ENCODE data around the gene OR2T2. TPM values are rescaled to one million over a fixed set of nuclear protein-coding genes. Genes with fewer than 3 reads are reported as not detected.
"Not testable (repeated sequence)": the region's sequence is repeated elsewhere in the genome, so short reads cannot be mapped to it uniquely, and the experiment has no call there.

OR2T2 gene
- total and polyA plus RNA-seq, 4 donors, result not detected

DNA sequence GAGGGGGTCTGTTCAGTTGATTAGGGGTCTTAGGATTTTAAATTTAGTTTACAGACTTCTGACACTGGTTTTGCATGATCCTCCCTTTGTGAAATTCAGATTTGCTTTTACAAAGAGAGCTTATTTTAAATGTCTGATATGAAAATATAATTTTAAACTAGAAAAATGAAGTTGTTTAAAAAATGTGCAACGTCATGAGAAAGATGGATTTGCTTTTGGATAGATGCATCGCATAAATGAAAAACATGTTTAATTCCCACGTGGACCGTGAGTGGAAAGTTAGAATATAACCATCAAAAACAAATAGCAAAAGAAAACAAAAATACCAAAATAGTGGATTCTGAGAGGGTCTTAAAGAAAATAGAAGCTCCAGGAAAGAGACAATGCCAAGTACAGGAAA, 25.7 kb downstream of the OR2T2 start:
- Histone ChIP-seq H3K27ac (ENCODE audit: low read depth in 1 of 2, low read length in 2 of 2) (no peak overlapping the region), H3K9me3 (ENCODE audit: control insufficient read depth in 4 of 4, low read length in 3 of 4) (no peaks in the 10 kb centered on the region), H3K27me3 (ENCODE audit: control insufficient read depth in 4 of 4, insufficient read depth in 4 of 4, low read length in 3 of 4) (no peaks in the 10 kb centered on the region), H3K36me3 (ENCODE audit: control insufficient read depth in 4 of 4, insufficient read depth in 3 of 4, low read depth in 1 of 4, low read length in 3 of 4) (no peaks in the 10 kb centered on the region), H3K4me3 (ENCODE audit: low read depth in 1 of 3, low read length in 3 of 3) (no peak overlapping the region), H3K9ac (ENCODE audit: low read depth in 1 of 2, low read length in 2 of 2) (no peak overlapping the region), H3K4me1 (ENCODE audit: control insufficient read depth in 4 of 4, insufficient read depth in 4 of 4, low read length in 3 of 4) (no peaks in the 10 kb centered on the region)
- TF ChIP-seq EGR1 (IDR thresholded peaks at IDR 0.05; ENCODE audit: low read depth in 2 of 2), result no peak
- no peak for TF ChIP-seq RAD21 (IDR thresholded peaks at IDR 0.05)
- TF ChIP-seq GABPA (IDR thresholded peaks at IDR 0.05 in 1 of 2, conservative IDR thresholded peaks at IDR 0.05 in 1 of 2), result no peak
- TF ChIP-seq HNF4G (IDR thresholded peaks at IDR 0.05), result no peak
- no peak for TF ChIP-seq FOXA1 (IDR thresholded peaks at IDR 0.05)
- no peak for TF ChIP-seq NR2F2 (IDR thresholded peaks at IDR 0.05)
- TF ChIP-seq RXRA (IDR thresholded peaks at IDR 0.05), result no peak
- TF ChIP-seq YY1 (IDR thresholded peaks at IDR 0.05), result no peak
- no peak for TF ChIP-seq REST (IDR thresholded peaks at IDR 0.05)
- TF ChIP-seq FOXA2 (IDR thresholded peaks at IDR 0.05), result no peak
- TF ChIP-seq HNF4A (conservative IDR thresholded peaks at IDR 0.05), result no peak
- TF ChIP-seq SP1 (IDR thresholded peaks at IDR 0.05), result no peak
- no peak for TF ChIP-seq TAF1 (conservative IDR thresholded peaks at IDR 0.05)
- TF ChIP-seq, protein P1, sequence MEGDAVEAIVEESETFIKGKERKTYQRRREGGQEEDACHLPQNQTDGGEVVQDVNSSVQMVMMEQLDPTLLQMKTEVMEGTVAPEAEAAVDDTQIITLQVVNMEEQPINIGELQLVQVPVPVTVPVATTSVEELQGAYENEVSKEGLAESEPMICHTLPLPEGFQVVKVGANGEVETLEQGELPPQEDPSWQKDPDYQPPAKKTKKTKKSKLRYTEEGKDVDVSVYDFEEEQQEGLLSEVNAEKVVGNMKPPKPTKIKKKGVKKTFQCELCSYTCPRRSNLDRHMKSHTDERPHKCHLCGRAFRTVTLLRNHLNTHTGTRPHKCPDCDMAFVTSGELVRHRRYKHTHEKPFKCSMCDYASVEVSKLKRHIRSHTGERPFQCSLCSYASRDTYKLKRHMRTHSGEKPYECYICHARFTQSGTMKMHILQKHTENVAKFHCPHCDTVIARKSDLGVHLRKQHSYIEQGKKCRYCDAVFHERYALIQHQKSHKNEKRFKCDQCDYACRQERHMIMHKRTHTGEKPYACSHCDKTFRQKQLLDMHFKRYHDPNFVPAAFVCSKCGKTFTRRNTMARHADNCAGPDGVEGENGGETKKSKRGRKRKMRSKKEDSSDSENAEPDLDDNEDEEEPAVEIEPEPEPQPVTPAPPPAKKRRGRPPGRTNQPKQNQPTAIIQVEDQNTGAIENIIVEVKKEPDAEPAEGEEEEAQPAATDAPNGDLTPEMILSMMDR (IDR thresholded peaks at IDR 0.05; ENCODE audit: low read depth, low read length, missing input control), result no peak
- TF ChIP-seq MAX (IDR thresholded peaks at IDR 0.05), result no peak
- TF ChIP-seq JUND (IDR thresholded peaks at IDR 0.05), result no peak
- TF ChIP-seq, protein P2, sequence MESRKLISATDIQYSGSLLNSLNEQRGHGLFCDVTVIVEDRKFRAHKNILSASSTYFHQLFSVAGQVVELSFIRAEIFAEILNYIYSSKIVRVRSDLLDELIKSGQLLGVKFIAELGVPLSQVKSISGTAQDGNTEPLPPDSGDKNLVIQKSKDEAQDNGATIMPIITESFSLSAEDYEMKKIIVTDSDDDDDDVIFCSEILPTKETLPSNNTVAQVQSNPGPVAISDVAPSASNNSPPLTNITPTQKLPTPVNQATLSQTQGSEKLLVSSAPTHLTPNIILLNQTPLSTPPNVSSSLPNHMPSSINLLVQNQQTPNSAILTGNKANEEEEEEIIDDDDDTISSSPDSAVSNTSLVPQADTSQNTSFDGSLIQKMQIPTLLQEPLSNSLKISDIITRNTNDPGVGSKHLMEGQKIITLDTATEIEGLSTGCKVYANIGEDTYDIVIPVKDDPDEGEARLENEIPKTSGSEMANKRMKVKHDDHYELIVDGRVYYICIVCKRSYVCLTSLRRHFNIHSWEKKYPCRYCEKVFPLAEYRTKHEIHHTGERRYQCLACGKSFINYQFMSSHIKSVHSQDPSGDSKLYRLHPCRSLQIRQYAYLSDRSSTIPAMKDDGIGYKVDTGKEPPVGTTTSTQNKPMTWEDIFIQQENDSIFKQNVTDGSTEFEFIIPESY (IDR thresholded peaks at IDR 0.05), result no peak
- TF ChIP-seq, protein P3, sequence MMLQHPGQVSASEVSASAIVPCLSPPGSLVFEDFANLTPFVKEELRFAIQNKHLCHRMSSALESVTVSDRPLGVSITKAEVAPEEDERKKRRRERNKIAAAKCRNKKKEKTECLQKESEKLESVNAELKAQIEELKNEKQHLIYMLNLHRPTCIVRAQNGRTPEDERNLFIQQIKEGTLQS (IDR thresholded peaks at IDR 0.05), result no peak
- WGBS, result 78% methylated on average over 4 of the region's 4 CpGs
- no peak for DNase-seq (ENCODE audit: low spot score)

GRCh38 chr1:248472111-248472510, 26.7 kb downstream of the OR2T2 start:
- not testable (repeated sequence) for H3K9me3 ChIP-seq (ENCODE audit: control insufficient read depth in 4 of 4, low read length in 3 of 4); H3K27ac ChIP-seq (ENCODE audit: low read depth in 1 of 2, low read length in 2 of 2); H3K4me3 ChIP-seq (ENCODE audit: low read depth in 1 of 3, low read length in 3 of 3); H3K4me1 ChIP-seq (ENCODE audit: control insufficient read depth in 4 of 4, insufficient read depth in 4 of 4, low read length in 3 of 4); DNase-seq (ENCODE audit: low spot score); H3K27me3 ChIP-seq (ENCODE audit: control insufficient read depth in 4 of 4, insufficient read depth in 4 of 4, low read length in 3 of 4); H3K36me3 ChIP-seq (ENCODE audit: control insufficient read depth in 4 of 4, insufficient read depth in 3 of 4, low read depth in 1 of 4, low read length in 3 of 4); H3K9ac ChIP-seq (ENCODE audit: low read depth in 1 of 2, low read length in 2 of 2)
- 51% methylated on average over 2 of the region's 2 CpGs for WGBS

- 77% methylated on average over 2 of the region's 2 CpGs for WGBS
- H3K4me3 ChIP-seq (ENCODE audit: low read depth in 1 of 3, low read length in 3 of 3); DNase-seq (ENCODE audit: low spot score); H3K36me3 ChIP-seq (ENCODE audit: control insufficient read depth in 4 of 4, insufficient read depth in 3 of 4, low read depth in 1 of 4, low read length in 3 of 4); H3K27me3 ChIP-seq (ENCODE audit: control insufficient read depth in 4 of 4, insufficient read depth in 4 of 4, low read length in 3 of 4); H3K9me3 ChIP-seq (ENCODE audit: control insufficient read depth in 4 of 4, low read length in 3 of 4); H3K4me1 ChIP-seq (ENCODE audit: control insufficient read depth in 4 of 4, insufficient read depth in 4 of 4, low read length in 3 of 4); H3K27ac ChIP-seq (ENCODE audit: low read depth in 1 of 2, low read length in 2 of 2); H3K9ac ChIP-seq (ENCODE audit: low read depth in 1 of 2, low read length in 2 of 2): not testable (repeated sequence)
Measured at GRCh38 chr1:248473051-248473450, 27.6 kb downstream of the OR2T2 start, which contains the start of gene OR2T3. Gene OR2T3, plus strand, starts transcription at chr1:248473351. Its CDS starts 0 bp downstream, at chr1:248473351.

- not testable (repeated sequence) for H3K9ac ChIP-seq (ENCODE audit: low read depth in 1 of 2, low read length in 2 of 2); H3K27ac ChIP-seq (ENCODE audit: low read depth in 1 of 2, low read length in 2 of 2); H3K36me3 ChIP-seq (ENCODE audit: control insufficient read depth in 4 of 4, insufficient read depth in 3 of 4, low read depth in 1 of 4, low read length in 3 of 4); H3K4me3 ChIP-seq (ENCODE audit: low read depth in 1 of 3, low read length in 3 of 3); DNase-seq (ENCODE audit: low spot score); H3K9me3 ChIP-seq (ENCODE audit: control insufficient read depth in 4 of 4, low read length in 3 of 4); H3K4me1 ChIP-seq (ENCODE audit: control insufficient read depth in 4 of 4, insufficient read depth in 4 of 4, low read length in 3 of 4); H3K27me3 ChIP-seq (ENCODE audit: control insufficient read depth in 4 of 4, insufficient read depth in 4 of 4, low read length in 3 of 4)
- no CpG with 5 or more reads among the region's 1 CpG for WGBS
Measured at GRCh38 chr1:248475660-248476059, 30.2 kb downstream of the OR2T2 start.

Data from liver (tissue), 9 donors.